Measurements from ENCODE around the gene PROCA1. TPM values are rescaled to one million over a fixed set of nuclear protein-coding genes. Genes with fewer than 3 reads are reported as not detected.

The PROCA1 gene
- total RNA-seq, 2 donors from 2014 or later = 1.0 to 2.5 TPM

- peak overlapping the region; percentile 83 to 99 for H3K9ac ChIP-seq (ENCODE audit: low read depth in 2 of 2, low read length in 2 of 2)
- peaks cover 12% of the 10 kb centered on the region for H3K36me3 ChIP-seq
- H3K4me3 ChIP-seq = peak overlapping the region; percentile 70
- peaks cover 18% of the 10 kb centered on the region for H3K4me1 ChIP-seq
- H3K27ac ChIP-seq = peak overlapping the region; percentile 71
- intact Hi-C loops (cut with DNase I) = loop anchor here (10.0 kb wide), 1 partner anchor 76 kb away; the partner anchor contains the start of gene BLTP2
- no peak for TF ChIP-seq CTCF (IDR thresholded peaks at IDR 0.05)
- peaks cover 11% of the 10 kb centered on the region for H3K27me3 ChIP-seq
- no peak for DNase-seq
- no peaks in the 10 kb centered on the region for H3K9me3 ChIP-seq
These were observed 8.7 kb upstream of the PROCA1 start for GRCh38 chr17:28720247-28720996.

GRCh38 chr17:28719021-28719433, 7.3 kb upstream of the PROCA1 start:
- no peak for TF ChIP-seq CTCF (IDR thresholded peaks at IDR 0.05)

GRCh38 chr17:28718333-28719020, 6.8 kb upstream of the PROCA1 start:
- H3K9ac ChIP-seq (ENCODE audit: low read depth in 2 of 2, low read length in 2 of 2) = peak overlapping the region; percentile 30 to 73
- TF ChIP-seq CTCF (IDR thresholded peaks at IDR 0.05) = no peak
- H3K27me3 ChIP-seq = peaks cover 11% of the 10 kb centered on the region
- peak overlapping the region; percentile 71 for H3K27ac ChIP-seq
- peaks cover 12% of the 10 kb centered on the region for H3K36me3 ChIP-seq
- intact Hi-C loops (cut with DNase I) = no loop called here
- peaks cover 13% of the 10 kb centered on the region for H3K4me1 ChIP-seq
- H3K9me3 ChIP-seq = no peaks in the 10 kb centered on the region
- no peak for DNase-seq
- peak overlapping the region; percentile 70 for H3K4me3 ChIP-seq

More at GRCh38 chr17:28719021-28719433, 7.3 kb upstream of the PROCA1 start:
- DNase-seq = no peak
- peaks cover 13% of the 10 kb centered on the region for H3K4me1 ChIP-seq
- H3K27me3 ChIP-seq = peaks cover 11% of the 10 kb centered on the region
- H3K9ac ChIP-seq (ENCODE audit: low read depth in 2 of 2, low read length in 2 of 2) = peak overlapping the region; percentile 32 to 99
- H3K4me3 ChIP-seq = peak overlapping the region; percentile 70
- peaks cover 12% of the 10 kb centered on the region for H3K36me3 ChIP-seq
- intact Hi-C loops (cut with DNase I) = no loop called here
- H3K9me3 ChIP-seq = no peaks in the 10 kb centered on the region
- peak overlapping the region; percentile 71 for H3K27ac ChIP-seq

GRCh38 chr17:28717578-28718332, 6.1 kb upstream of the PROCA1 start, which contains the start of gene RAB34:
RAB34 (minus strand) TSS chr17:28717868; CDS start chr17:28717266, 602 bp downstream.
- peaks cover 11% of the 10 kb centered on the region for H3K27me3 ChIP-seq
- peaks cover 13% of the 10 kb centered on the region for H3K4me1 ChIP-seq
- no peaks in the 10 kb centered on the region for H3K9me3 ChIP-seq

More at GRCh38 chr17:28717578-28718332, 6.1 kb upstream of the PROCA1 start, which contains the start of gene RAB34:
- Histone ChIP-seq H3K9ac (ENCODE audit: low read depth in 2 of 2, low read length in 2 of 2) (peak within 1 kb of the TSS; percentile 63 to 73), H3K4me3 (peak within 1 kb of the TSS; percentile 44), H3K36me3 (peaks cover 10% of the 10 kb centered on the region), H3K27ac (peak within 1 kb of the TSS; percentile 71)
- DNase-seq = peak; percentile 50
- no peak for TF ChIP-seq CTCF (IDR thresholded peaks at IDR 0.05)
- intact Hi-C loops (cut with DNase I) = no loop called here
